Astrocyte of the cerebellum (primary cell): ENCODE results near the gene NPBWR2.

Experiments
- DNase-seq: peaks from one replicate; pipeline ENCODE4 v3.0.0-alpha.2; 2011; ENCODE audit warnings: low read depth
- H3K4me3 ChIP-seq: 2 replicates; pipeline ENCODE4 v1.5.1; 2011; ENCODE audit warnings: mild to moderate bottlenecking, low read depth, low read length, moderate library complexity
- in situ Hi-C: cut with HindIII; loops from 2 replicates; pipeline ENCODE4 v1.10.0; 2017; ENCODE audit warnings: low sequenced_read_pairs
- TF ChIP-seq, protein P1 (sequence below): IDR thresholded peaks from 2 replicates; pipeline ENCODE4 v1.5.1; 2012; ENCODE audit warnings: low read length, low read depth, moderate library complexity, mild to moderate bottlenecking; ENCODE audit errors: missing control alignments

NPBWR2 gene

DNA sequence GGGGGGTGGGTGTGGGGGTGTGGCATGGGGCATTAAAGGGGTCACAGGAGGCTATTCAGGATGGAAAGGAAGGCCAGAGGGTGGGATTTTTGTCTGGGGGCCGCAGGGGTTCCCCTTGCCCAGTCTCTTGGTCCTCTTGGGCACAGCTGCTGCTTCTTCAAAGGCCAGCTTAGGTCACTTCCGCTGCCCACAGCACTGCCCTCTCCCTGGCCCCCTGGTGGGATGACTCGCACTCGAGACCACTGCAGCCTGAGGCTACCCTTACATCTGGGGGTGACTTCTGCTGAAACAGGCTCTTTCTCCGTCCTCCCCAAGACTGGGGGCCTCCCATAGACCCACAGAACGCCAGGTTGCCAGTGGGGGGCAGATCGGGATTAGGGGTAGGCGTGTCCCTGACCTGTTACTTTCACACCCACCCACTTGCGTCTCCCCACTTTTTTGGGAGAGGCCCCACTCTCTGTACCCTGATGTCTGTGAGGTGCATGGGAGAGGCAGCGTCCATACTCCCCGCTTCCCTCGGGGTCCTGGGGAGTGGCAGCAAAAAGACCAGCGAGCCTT is 24.5 kb downstream of the NPBWR2 start:
- in situ Hi-C loops, result no loop called here
- TF ChIP-seq, protein P1, sequence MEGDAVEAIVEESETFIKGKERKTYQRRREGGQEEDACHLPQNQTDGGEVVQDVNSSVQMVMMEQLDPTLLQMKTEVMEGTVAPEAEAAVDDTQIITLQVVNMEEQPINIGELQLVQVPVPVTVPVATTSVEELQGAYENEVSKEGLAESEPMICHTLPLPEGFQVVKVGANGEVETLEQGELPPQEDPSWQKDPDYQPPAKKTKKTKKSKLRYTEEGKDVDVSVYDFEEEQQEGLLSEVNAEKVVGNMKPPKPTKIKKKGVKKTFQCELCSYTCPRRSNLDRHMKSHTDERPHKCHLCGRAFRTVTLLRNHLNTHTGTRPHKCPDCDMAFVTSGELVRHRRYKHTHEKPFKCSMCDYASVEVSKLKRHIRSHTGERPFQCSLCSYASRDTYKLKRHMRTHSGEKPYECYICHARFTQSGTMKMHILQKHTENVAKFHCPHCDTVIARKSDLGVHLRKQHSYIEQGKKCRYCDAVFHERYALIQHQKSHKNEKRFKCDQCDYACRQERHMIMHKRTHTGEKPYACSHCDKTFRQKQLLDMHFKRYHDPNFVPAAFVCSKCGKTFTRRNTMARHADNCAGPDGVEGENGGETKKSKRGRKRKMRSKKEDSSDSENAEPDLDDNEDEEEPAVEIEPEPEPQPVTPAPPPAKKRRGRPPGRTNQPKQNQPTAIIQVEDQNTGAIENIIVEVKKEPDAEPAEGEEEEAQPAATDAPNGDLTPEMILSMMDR, result no peak
- peak overlapping the region; percentile 38 for H3K4me3 ChIP-seq
- no peak for DNase-seq

DNA sequence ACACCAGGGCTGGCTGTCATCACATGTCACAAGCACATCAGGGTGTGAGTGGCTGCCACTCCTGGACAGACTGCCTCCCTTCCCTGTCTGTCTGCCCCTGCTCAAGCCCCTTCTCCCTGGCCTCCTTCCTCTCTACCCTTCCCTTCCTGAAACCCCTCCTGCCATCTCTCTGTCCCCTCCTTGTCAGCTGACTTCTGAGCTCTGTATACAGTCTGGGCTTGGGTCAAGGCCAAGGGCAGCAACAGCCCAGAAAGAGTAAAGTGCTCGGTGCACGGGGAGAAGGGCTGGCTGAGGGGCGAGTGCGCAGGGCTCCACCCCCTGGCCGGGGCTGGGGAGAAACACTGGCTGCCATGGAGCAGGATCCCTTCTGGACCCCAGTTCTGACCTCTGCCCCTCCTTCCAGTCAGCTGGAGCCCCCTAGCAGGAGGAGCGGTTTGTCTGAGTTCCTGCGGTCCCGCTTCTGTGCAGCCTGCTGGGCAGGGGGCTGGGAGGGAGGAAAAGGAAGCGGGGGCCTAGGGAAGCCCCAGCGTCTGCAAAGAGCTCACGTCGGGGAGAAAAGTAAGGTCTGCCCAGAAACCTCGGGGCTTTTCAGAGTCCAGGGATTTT is 25.1 kb downstream of the NPBWR2 start:
- in situ Hi-C loops, result no loop called here
- TF ChIP-seq, protein P1, result no peak
- no peak for DNase-seq
- no peak overlapping the region for H3K4me3 ChIP-seq

DNA sequence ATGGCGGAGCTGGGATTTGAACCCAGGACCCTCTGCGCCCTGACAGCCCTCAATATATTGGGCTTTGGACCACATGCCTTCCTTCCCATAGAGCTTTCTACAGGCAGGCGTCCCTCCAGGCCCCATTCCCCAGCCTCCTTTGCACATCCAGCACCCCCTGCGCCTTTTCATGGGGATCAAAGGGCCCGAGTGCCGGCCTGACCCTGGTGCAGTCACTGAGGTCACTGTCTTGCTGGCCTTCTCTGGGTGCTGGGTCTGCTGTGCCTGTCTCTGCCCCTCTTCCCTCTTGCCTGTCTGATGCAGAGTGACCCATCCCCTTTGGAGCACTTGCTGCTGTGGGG is 25.8 kb downstream of the NPBWR2 start:
- H3K4me3 ChIP-seq, result no peak overlapping the region
- DNase-seq, result no peak
- TF ChIP-seq, protein P1, result no peak
- in situ Hi-C loops, result no loop called here

DNA sequence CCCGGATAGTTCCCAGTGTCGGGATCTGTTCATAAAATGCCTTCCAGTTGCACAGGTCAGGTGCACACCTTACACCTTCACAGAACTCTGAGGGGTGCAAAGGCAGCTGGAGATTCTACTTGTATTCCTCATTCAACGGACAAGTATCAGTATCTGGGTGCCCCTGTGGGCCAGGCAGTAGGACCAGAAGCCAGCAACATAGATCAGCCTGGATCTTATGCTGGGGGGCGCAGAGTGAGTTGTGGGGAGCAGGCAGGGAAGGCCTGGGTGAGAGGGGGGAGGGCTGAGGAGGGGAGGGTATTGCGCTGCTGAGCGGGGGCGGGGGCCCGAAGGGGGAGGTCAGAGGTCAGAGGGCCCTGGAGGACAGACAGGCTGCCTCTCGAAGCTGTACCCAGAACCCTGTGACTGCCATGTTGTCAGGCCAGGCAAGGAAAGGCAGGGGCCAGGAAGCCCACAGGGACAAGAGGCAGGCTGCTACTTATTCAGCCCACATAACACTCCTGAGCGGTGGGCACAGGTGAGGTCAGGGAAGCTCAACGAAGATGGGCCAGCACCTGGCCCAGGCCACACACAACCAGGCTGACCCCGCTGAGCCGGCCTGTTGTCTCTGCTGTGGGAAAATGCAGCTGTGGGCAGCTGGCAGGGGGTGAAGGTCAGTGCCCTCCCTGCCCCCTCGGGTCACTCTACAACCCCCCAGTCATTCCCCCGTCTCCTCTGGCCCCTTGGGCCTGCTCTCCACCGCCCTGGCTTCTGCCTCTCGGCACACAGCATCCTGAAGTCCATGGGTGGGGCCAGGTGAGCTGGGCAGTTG is 26.3 kb downstream of the NPBWR2 start:
- DNase-seq, result no peak
- TF ChIP-seq, protein P1, result no peak
- in situ Hi-C loops, result no loop called here
- peak overlapping the region; percentile 60 for H3K4me3 ChIP-seq

DNA sequence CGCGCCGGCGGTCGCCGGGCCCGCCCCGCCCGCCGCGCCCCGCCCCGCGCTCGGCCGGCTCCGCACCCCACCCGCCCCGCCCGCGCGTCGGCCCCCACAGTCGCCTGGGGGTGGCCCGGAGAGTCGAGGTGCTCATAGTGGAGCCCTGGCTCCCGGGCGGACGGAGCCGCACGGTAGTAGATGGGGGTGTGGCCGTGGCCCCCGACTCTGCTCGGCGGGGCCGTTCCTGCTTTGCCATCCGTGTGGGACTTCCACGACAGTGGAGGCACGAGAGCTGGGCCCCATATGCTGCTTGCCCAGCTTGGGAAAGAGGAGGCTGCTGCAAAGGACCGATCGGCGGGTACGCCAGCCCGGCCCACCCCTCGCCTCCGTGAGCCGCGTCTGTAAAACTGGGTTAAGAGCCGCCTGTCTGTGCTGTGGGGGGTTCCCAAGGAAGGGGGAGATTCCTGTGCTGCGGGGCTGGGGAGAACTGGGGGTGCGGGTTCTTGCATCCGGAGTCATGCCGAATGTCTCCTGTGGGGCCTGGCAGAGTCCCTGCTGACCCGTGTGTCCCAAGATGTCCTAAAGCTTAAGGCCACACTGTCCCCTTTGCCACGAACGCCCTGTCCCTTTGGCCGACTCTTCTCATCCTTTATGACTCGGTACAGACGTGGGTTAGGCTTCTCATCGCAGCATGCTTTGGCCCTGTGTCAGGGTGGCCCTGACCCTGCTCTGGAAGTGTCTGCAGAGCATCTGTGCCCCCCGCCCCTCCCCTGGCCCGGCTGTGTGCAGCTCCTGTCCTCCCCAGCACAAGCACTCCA is 27.2 kb downstream of the NPBWR2 start, which contains the start of gene OPRL1:
Gene OPRL1, plus strand, starts transcription at position 70 of the 800 bp plus-strand sequence. CDS start 12,639 bp downstream, outside the sequence.
- peak within 1 kb of the TSS; percentile 60 for H3K4me3 ChIP-seq
- TF ChIP-seq, protein P1, result no peak
- in situ Hi-C loops, result no loop called here
- DNase-seq, result no peak

DNA sequence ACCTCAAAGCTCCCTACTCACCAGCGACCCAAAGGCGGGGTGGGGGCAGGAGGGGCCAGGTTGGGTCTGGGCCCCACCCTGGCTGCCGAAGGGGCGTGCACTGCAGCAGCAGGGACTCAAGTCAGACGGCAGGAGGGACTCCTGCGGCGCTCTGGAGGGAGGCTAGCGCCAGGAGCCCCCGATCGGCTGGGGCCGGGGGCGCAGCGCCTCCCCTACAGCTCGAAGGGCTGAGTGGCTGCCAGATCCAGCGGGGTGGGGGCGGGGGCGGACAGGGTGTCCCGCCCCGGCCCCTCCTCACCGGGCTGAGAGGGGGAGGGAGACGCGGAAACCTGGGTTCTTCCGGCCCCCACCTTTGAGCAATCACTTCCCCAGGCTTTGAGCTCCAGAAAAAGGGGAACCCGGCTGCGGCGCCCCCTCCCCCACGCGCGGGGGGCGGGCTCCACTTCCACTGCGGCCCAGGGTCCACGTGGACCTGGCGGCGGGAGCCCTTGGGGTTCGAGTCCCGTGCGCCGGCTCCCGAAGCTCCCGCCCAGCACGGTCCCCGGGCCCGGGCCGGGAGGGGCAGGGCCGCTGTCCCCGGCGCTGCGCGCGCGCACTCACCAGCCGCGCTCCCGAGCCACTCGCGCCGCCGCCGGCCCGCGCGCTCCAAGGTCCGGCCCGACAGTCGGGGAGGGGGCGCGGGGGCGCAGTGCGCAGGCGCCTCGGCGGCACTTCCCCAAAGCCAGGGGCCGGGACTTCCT is 27.9 kb downstream of the NPBWR2 start, which contains the start of gene RGS19:
Gene RGS19, minus strand, starts transcription at position 246 of the 740 bp plus-strand sequence. CDS start 2,632 bp downstream, outside the sequence.
- TF ChIP-seq, protein P1, result no peak
- in situ Hi-C loops, result no loop called here
- no peak for DNase-seq
- H3K4me3 ChIP-seq, result peak within 1 kb of the TSS; percentile 60
